ENCODE data around the gene SIRPG. TPM values are rescaled to one million over a fixed set of nuclear protein-coding genes. Genes with fewer than 3 reads are reported as not detected.

SIRPG gene
- total RNA-seq, 4 donors from 2014 or later, result 2.5 to 26.9 (median 3.8) TPM; not detected in 1

DNA sequence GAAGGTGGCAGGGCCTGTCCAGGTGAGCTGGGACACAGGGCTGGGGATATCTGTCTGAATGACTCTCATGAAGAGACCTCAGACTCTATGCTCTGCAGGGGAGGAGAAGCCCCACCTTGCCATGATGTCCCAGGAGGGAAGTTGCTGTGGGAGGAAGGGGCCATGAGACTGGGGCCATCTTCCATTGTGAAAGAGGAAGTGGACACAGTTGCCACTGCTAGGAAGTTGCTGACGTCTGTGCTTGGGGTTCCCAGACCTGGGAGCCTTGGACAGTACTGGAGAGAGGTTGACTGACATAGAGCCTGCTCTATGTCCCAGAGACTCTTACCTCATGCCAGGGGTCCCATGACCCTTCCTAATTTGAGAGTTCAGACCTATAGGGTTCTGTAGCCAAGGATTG is 62.2 kb downstream of the SIRPG start:
- H3K9me3 ChIP-seq, result no peaks in the 10 kb centered on the region
- TF ChIP-seq POLR2AphosphoS5 (IDR thresholded peaks at IDR 0.05), result no peak
- TF ChIP-seq POLR2A (IDR thresholded peaks at IDR 0.05), result no peak
- TF ChIP-seq, protein P1, sequence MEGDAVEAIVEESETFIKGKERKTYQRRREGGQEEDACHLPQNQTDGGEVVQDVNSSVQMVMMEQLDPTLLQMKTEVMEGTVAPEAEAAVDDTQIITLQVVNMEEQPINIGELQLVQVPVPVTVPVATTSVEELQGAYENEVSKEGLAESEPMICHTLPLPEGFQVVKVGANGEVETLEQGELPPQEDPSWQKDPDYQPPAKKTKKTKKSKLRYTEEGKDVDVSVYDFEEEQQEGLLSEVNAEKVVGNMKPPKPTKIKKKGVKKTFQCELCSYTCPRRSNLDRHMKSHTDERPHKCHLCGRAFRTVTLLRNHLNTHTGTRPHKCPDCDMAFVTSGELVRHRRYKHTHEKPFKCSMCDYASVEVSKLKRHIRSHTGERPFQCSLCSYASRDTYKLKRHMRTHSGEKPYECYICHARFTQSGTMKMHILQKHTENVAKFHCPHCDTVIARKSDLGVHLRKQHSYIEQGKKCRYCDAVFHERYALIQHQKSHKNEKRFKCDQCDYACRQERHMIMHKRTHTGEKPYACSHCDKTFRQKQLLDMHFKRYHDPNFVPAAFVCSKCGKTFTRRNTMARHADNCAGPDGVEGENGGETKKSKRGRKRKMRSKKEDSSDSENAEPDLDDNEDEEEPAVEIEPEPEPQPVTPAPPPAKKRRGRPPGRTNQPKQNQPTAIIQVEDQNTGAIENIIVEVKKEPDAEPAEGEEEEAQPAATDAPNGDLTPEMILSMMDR (IDR thresholded peaks at IDR 0.05), result no peak
- TF ChIP-seq EP300 (IDR thresholded peaks at IDR 0.05; ENCODE audit: low read depth), result no peak
- no peaks in the 10 kb centered on the region for H3K27me3 ChIP-seq
- WGBS, 2 donors (ENCODE audit: low coverage in 1 of 2), result 56% methylated on average over 1 of the region's 1 CpG; no CpG with 5 or more reads in 1 of the 2 donors
- no peak overlapping the region for H3K27ac ChIP-seq
- no peak for DNase-seq
- H3K36me3 ChIP-seq, result no peaks in the 10 kb centered on the region
- H3K4me3 ChIP-seq, result no peak overlapping the region
- intact Hi-C loops (cut with DNase I; ENCODE audit: low total_unique reads), result no loop called here
- H3K4me1 ChIP-seq, result no peaks in the 10 kb centered on the region
- in situ Hi-C loops (cut with MboI; ENCODE audit: low pct_ligation_motif_present in 1 of 4, low pct_unique_long_range_greater_than_20kb in 1 of 4, low sequenced_read_pairs in 3 of 4), result no loop called here

DNA sequence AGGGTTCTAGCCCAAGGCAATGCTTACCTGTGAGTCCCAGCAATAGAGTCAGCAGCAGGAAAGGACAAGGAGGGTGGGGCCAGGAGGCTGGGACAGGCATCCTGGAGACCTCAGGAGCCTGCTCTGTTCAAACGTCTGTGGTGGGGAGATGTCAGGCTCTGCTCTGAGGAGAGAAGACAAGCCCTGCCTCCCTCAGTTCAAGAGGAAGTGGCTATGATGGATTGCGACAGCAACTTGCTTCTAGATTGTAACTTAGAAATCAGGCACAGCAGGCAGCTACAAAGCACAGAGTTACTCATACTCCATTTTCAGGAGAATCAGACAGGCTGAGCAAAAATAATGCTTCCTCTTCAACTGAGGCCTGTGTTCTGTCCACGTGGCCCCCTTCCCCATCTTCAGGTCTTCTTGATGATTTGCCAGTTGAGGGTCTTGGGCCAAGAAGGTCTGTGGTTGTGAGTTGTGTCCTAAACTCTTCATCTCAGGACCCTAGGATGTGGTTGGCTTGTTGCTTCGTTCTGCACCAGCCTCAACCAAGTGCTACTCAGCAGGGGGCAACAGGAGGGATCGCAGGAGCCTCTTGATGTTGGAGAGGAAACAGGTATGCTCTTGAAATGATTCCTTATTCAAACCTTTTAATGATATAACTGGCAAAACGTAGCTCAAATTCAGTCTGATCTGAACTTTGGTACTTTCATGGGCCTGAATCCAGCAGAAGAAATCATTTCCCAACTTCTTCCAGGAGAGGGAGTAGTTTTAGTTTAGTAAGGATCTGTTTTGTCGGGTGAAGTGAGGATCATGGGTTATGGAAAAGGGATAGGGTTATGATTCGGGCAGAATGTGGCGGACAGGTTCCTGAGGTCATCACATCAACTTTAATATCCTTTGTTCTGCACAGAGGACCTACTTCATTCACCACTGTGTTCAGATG is 68.8 kb downstream of the SIRPG start:
- Histone ChIP-seq H3K9me3 (no peaks in the 10 kb centered on the region), H3K4me3 (no peak overlapping the region), H3K4me1 (no peaks in the 10 kb centered on the region), H3K36me3 (no peaks in the 10 kb centered on the region), H3K27ac (peak overlapping the region in 1 of 4 donors; percentile 16), H3K27me3 (no peaks in the 10 kb centered on the region)
- WGBS, 2 donors (ENCODE audit: low coverage in 1 of 2), result 47% methylated on average over 9 of the region's 9 CpGs; no CpG with 5 or more reads in 1 of the 2 donors
- TF ChIP-seq EP300 (IDR thresholded peaks at IDR 0.05; ENCODE audit: low read depth) (no peak), POLR2A (IDR thresholded peaks at IDR 0.05) (no peak), POLR2AphosphoS5 (IDR thresholded peaks at IDR 0.05) (no peak)
- TF ChIP-seq, protein P1 (IDR thresholded peaks at IDR 0.05), result no peak
- in situ Hi-C loops (cut with MboI; ENCODE audit: low pct_ligation_motif_present in 1 of 4, low pct_unique_long_range_greater_than_20kb in 1 of 4, low sequenced_read_pairs in 3 of 4) (no loop called here), intact Hi-C loops (cut with DNase I; ENCODE audit: low total_unique reads) (no loop called here)
- DNase-seq, result no peak

DNA sequence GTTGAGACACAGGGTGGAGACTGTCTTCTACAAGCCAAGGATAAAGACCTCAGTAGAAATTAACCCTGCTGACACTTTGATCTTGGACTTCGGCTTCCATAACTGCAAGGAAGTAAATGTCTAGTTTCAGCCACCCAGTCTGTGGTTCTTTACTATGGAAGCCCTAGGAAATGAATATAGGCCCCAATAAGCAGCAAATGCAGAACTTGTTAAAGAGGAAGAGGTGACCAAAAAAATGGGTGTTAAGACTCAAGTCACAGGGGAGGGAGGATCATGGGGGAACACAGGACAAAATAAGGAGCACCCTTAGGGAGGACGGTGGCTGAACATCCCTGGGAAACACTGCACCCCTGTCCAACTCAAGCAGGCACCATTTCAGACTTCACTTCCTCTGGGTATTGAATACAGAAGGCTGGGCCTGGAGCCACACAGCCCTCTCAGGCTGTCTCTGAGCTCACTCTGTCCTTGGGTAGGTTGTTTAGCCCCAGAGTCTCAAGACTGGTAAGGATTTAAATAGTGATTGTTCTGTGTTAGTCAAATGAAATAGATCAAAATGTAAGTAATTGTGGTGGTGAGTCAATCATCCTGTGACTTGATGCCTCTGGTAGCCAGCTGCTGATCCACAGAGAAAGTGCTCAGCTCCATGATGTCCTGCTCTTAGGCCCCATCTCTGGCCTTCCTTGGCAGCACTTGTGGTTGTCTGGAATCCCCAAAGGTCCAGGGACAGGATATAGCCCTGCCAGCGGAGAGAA is 69.6 kb downstream of the SIRPG start:
- no peaks in the 10 kb centered on the region for H3K27me3 ChIP-seq
- no peak overlapping the region for H3K4me3 ChIP-seq
- H3K27ac ChIP-seq, result peak overlapping the region in 1 of 4 donors; percentile 16
- H3K9me3 ChIP-seq, result no peaks in the 10 kb centered on the region
- WGBS, 2 donors (ENCODE audit: low coverage in 1 of 2), result 88% methylated on average over 3 of the region's 3 CpGs; no CpG with 5 or more reads in 1 of the 2 donors
- in situ Hi-C loops (cut with MboI; ENCODE audit: low pct_ligation_motif_present in 1 of 4, low pct_unique_long_range_greater_than_20kb in 1 of 4, low sequenced_read_pairs in 3 of 4), result no loop called here
- intact Hi-C loops (cut with DNase I; ENCODE audit: low total_unique reads), result no loop called here
- H3K36me3 ChIP-seq, result no peaks in the 10 kb centered on the region
- TF ChIP-seq, protein P1 (IDR thresholded peaks at IDR 0.05), result no peak
- TF ChIP-seq EP300 (IDR thresholded peaks at IDR 0.05; ENCODE audit: low read depth) (no peak), POLR2AphosphoS5 (IDR thresholded peaks at IDR 0.05) (no peak), POLR2A (IDR thresholded peaks at IDR 0.05) (no peak)
- no peaks in the 10 kb centered on the region for H3K4me1 ChIP-seq
- DNase-seq, result no peak

DNA sequence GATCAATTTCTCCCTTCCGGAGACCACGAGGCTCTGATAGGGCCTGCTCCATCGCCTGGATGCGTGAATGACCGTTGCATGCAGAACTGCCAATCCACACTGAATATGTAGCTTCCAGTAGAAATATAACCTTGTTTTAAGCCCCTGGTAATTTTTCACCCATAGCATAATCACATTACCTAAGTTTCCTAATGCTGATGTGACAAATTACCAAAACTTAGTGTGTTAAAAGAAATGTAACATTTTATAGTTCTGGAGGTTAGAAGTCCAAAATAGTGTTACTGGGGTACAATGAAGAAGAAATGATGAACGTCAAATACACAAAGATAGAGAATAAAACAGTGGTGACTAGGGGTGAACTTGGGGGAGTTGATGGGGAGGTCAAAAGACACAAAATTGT is 78.1 kb downstream of the SIRPG start:
- no peak for DNase-seq
- Histone ChIP-seq H3K4me1 (no peaks in the 10 kb centered on the region), H3K9me3 (no peaks in the 10 kb centered on the region), H3K36me3 (no peaks in the 10 kb centered on the region), H3K27ac (no peak overlapping the region), H3K27me3 (no peaks in the 10 kb centered on the region), H3K4me3 (no peak overlapping the region)
- intact Hi-C loops (cut with DNase I; ENCODE audit: low total_unique reads) (loop anchor here (2.0 kb wide), 1 partner anchor 35 kb away; no protein-coding TSS in a partner anchor), in situ Hi-C loops (cut with MboI; ENCODE audit: low pct_ligation_motif_present in 1 of 4, low pct_unique_long_range_greater_than_20kb in 1 of 4, low sequenced_read_pairs in 3 of 4) (loop anchor here in 1 of 4 donors (5.0 kb wide), 1 partner anchor 38 kb away; no protein-coding TSS in a partner anchor)
- WGBS, 2 donors (ENCODE audit: low coverage in 1 of 2), result 89 to 90% methylated on average over 2 to 6 of the region's 6 CpGs
- TF ChIP-seq, protein P1 (IDR thresholded peaks at IDR 0.05), result no peak
- TF ChIP-seq POLR2AphosphoS5 (IDR thresholded peaks at IDR 0.05) (no peak), POLR2A (IDR thresholded peaks at IDR 0.05) (no peak), EP300 (IDR thresholded peaks at IDR 0.05; ENCODE audit: low read depth) (no peak)
